Right atrium auricular region (tissue), 2 donors: ENCODE results near the gene FJX1. TPM values are rescaled to one million over a fixed set of nuclear protein-coding genes. Genes with fewer than 3 reads are reported as not detected.

Experiments
- DNase-seq: peaks from one replicate; pipeline ENCODE4 v3.0.0-alpha.2; 2019; ENCODE audit warnings: low spot score
- H3K27ac ChIP-seq, 2 donors: fragments of 200-600 bp; sonication (generic); 1 replicate in 1 of 2; 2 replicates in 1 of 2; pipeline ENCODE4 v1.5.1; 2016 to 2019
- H3K27me3 ChIP-seq, 2 donors: fragments of 200-600 bp; sonication (generic); one replicate each; pipeline versions ENCODE4 v1.5.1 to v1.6.0; 2017 to 2019
- H3K36me3 ChIP-seq: fragments of 200-600 bp; sonication (generic); one replicate; pipeline ENCODE4 v1.5.1; 2016
- H3K4me1 ChIP-seq, 2 donors: fragments of 200-600 bp; sonication (generic); one replicate each; pipeline versions ENCODE4 v1.5.1 to v1.6.0; 2017 to 2019
- H3K4me3 ChIP-seq, 2 donors: fragments of 200-600 bp; sonication (generic); 1 replicate in 1 of 2; 2 replicates in 1 of 2; pipeline ENCODE4 v1.5.1; 2017 to 2019; ENCODE audit warnings: mild to moderate bottlenecking in 1 of 2, moderate library complexity in 1 of 2
- H3K9me3 ChIP-seq, 2 donors: fragments of 200-600 bp; sonication (generic); one replicate each; pipeline ENCODE4 v1.5.1; 2019
- CTCF ChIP-seq, 2 donors: fragments of 200-600 bp; sonication (generic); IDR thresholded peaks; one replicate each; pipeline ENCODE4 v1.5.1; 2019; ENCODE audit warnings: antibody characterized with exemption in 2 of 2
- total RNA-seq, 2 donors: library from RNA; depleted of rRNA; stranded (reverse); fragments of >200 nt; gene quantifications; one replicate each; pipeline ENCODE4 v1.1.0, GENCODE V29; 2016

Gene FJX1
- total RNA-seq, 2 donors from 2014 or later, result 1.9 to 3.9 TPM

- Histone ChIP-seq H3K9me3 (no peaks in the 10 kb centered on the region), H3K4me1 (peaks cover 0 to 31% of the 10 kb centered on the region in 2 donors), H3K27me3 (no peaks in the 10 kb centered on the region), H3K36me3 (no peaks in the 10 kb centered on the region), H3K27ac (no peak overlapping the region), H3K4me3 (no peak overlapping the region)
- TF ChIP-seq CTCF (IDR thresholded peaks at IDR 0.05), result no peak
- no peak for DNase-seq
These were observed 2.5 kb downstream of the FJX1 start for GRCh38 chr11:35620795-35621194.

- H3K4me3 ChIP-seq, result no peak overlapping the region
- no peak for TF ChIP-seq CTCF (IDR thresholded peaks at IDR 0.05)
- H3K4me1 ChIP-seq, result peaks cover 0 to 31% of the 10 kb centered on the region in 2 donors
- DNase-seq, result no peak
- no peaks in the 10 kb centered on the region for H3K27me3 ChIP-seq
- H3K9me3 ChIP-seq, result no peaks in the 10 kb centered on the region
- no peak overlapping the region for H3K27ac ChIP-seq
- H3K36me3 ChIP-seq, result no peaks in the 10 kb centered on the region
These were observed 3.4 kb downstream of the FJX1 start for GRCh38 chr11:35621620-35622019.

- no peak for TF ChIP-seq CTCF (IDR thresholded peaks at IDR 0.05)
- H3K4me1 ChIP-seq, result peaks cover 0 to 28% of the 10 kb centered on the region in 2 donors
These were observed 3.8 kb downstream of the FJX1 start for GRCh38 chr11:35622070-35622469.

GRCh38 chr11:35623621-35624168, 5.4 kb downstream of the FJX1 start:
- no peak overlapping the region for H3K4me3 ChIP-seq
- no peaks in the 10 kb centered on the region for H3K9me3 ChIP-seq
- no peak for DNase-seq
- no peak overlapping the region for H3K27ac ChIP-seq
- no peaks in the 10 kb centered on the region for H3K36me3 ChIP-seq
- H3K27me3 ChIP-seq, result no peaks in the 10 kb centered on the region
- no peak for TF ChIP-seq CTCF (IDR thresholded peaks at IDR 0.05)
- H3K4me1 ChIP-seq, result peaks cover 0 to 17% of the 10 kb centered on the region in 2 donors

More at GRCh38 chr11:35622070-35622469, 3.8 kb downstream of the FJX1 start:
- DNase-seq, result no peak
- no peak overlapping the region for H3K27ac ChIP-seq
- H3K9me3 ChIP-seq, result no peaks in the 10 kb centered on the region
- no peak overlapping the region for H3K4me3 ChIP-seq
- no peaks in the 10 kb centered on the region for H3K36me3 ChIP-seq
- H3K27me3 ChIP-seq, result no peaks in the 10 kb centered on the region

GRCh38 chr11:35624316-35624715, 6.1 kb downstream of the FJX1 start:
- no peaks in the 10 kb centered on the region for H3K9me3 ChIP-seq
- TF ChIP-seq CTCF (IDR thresholded peaks at IDR 0.05), result no peak

GRCh38 chr11:35624781-35625180, 6.5 kb downstream of the FJX1 start:
- no peak for DNase-seq
- Histone ChIP-seq H3K4me3 (no peak overlapping the region), H3K4me1 (peaks cover 0 to 6% of the 10 kb centered on the region in 2 donors), H3K27me3 (no peaks in the 10 kb centered on the region), H3K36me3 (no peaks in the 10 kb centered on the region), H3K9me3 (no peaks in the 10 kb centered on the region), H3K27ac (no peak overlapping the region)
- no peak for TF ChIP-seq CTCF (IDR thresholded peaks at IDR 0.05)

More at GRCh38 chr11:35624316-35624715, 6.1 kb downstream of the FJX1 start:
- Histone ChIP-seq H3K4me3 (no peak overlapping the region), H3K36me3 (no peaks in the 10 kb centered on the region), H3K4me1 (peaks cover 0 to 11% of the 10 kb centered on the region in 2 donors), H3K27ac (no peak overlapping the region), H3K27me3 (no peaks in the 10 kb centered on the region)
- no peak for DNase-seq
